Vagina (tissue), 2 donors: ENCODE results near the gene TSC22D1.

Experiments
- CTCF ChIP-seq, 3 experiments: fragments of 450-650 bp in 2 of 3; fragments of 200-600 bp in 1 of 3; sonication (generic) in 1 of 3; IDR thresholded peaks; one replicate each; pipeline ENCODE4 v1.5.1; 2017 to 2019; ENCODE audit warnings: antibody characterized with exemption in 3 of 3, mild to moderate bottlenecking in 2 of 3, moderate library complexity in 2 of 3
- POLR2A ChIP-seq, 2 donors: fragments of 450-650 bp; IDR thresholded peaks; one replicate each; pipeline ENCODE4 v1.6.1; 2017; ENCODE audit warnings: antibody characterized with exemption in 2 of 2, mild to moderate bottlenecking in 2 of 2, moderate library complexity in 2 of 2
- POLR2AphosphoS5 ChIP-seq, 2 donors: sonication (generic); formaldehyde crosslinking; IDR thresholded peaks; one replicate each; pipeline ENCODE4 v1.9.0; 2017; ENCODE audit warnings: antibody characterized with exemption in 2 of 2, mild to moderate bottlenecking in 2 of 2, low read depth in 1 of 2; ENCODE audit not compliant: insufficient read depth in 1 of 2

GRCh38 chr13:44437356-44438233, 138.5 kb downstream of the TSC22D1 start:
- TF ChIP-seq CTCF (IDR thresholded peaks at IDR 0.05) (peak; percentile 29 to 55 (median 47)), POLR2AphosphoS5 (IDR thresholded peaks at IDR 0.05; ENCODE audit: insufficient read depth in 1 of 2, low read depth in 1 of 2) (peak in 1 of 2 donors; percentile 64), POLR2A (IDR thresholded peaks at IDR 0.05) (no peak)
